Mammary epithelial cell (primary cell): ENCODE data around the gene DNAJB13.

ENCODE experiments used
- EZH2 ChIP-seq: IDR thresholded peaks from 2 replicates; pipeline ENCODE4 v1.6.1; 2012; ENCODE audit warnings: low read length, inconsistent platforms, borderline replicate concordance
- TF ChIP-seq, protein P1 (sequence below), 2 donors: IDR thresholded peaks in 1 of 2; conservative IDR thresholded peaks in 1 of 2; 2 replicates each; pipeline ENCODE4 v1.5.1; 2011 to 2012; ENCODE audit warnings: inconsistent platforms in 2 of 2, low read length in 2 of 2, mild to moderate bottlenecking in 2 of 2, control low read depth in 1 of 2, low read depth in 1 of 2; ENCODE audit not compliant: insufficient read depth in 1 of 2; ENCODE audit errors: extremely low read depth in 1 of 2

DNA sequence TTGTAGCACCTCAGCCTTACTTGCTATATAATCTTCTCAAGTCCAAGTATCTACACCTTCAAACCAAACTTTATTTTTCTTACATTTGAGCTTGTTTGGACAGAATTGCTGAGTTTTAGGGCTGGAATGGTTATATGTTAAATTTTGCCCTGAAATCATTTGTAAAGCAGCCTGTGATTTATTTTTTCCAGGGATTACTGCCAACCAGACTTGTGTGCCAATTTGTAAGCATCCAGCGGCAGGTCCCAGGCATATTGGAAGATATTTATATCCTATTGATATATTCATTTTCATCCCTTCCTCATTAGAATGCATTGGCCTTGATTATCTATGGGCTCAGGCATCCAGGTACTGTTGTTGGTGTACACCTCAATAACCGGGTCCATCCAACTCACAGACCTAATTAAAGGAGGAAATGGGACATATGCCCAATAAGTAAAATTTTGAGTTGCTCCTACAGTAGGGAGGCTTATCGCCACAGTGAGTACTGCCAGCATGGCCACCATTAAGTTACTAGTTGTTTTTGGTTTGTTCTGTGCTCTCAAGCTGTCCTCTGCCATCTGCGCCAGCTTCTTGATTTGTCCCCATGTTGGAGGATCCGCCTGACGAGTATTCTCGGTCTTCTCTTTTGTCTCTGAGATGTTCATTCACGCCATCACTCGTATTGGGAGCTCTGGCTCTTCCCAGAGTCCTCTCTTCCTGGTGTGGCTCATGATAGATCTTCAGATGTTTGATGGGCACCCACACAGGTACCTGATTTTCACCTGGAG is 9.8 kb upstream of the DNAJB13 start:
- TF ChIP-seq, protein P1, sequence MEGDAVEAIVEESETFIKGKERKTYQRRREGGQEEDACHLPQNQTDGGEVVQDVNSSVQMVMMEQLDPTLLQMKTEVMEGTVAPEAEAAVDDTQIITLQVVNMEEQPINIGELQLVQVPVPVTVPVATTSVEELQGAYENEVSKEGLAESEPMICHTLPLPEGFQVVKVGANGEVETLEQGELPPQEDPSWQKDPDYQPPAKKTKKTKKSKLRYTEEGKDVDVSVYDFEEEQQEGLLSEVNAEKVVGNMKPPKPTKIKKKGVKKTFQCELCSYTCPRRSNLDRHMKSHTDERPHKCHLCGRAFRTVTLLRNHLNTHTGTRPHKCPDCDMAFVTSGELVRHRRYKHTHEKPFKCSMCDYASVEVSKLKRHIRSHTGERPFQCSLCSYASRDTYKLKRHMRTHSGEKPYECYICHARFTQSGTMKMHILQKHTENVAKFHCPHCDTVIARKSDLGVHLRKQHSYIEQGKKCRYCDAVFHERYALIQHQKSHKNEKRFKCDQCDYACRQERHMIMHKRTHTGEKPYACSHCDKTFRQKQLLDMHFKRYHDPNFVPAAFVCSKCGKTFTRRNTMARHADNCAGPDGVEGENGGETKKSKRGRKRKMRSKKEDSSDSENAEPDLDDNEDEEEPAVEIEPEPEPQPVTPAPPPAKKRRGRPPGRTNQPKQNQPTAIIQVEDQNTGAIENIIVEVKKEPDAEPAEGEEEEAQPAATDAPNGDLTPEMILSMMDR (conservative IDR thresholded peaks at IDR 0.05 in 1 of 2, IDR thresholded peaks at IDR 0.05 in 1 of 2; ENCODE audit: extremely low read depth in 1 of 2, insufficient read depth in 1 of 2, low read depth in 1 of 2, low read length in 2 of 2), result no peak
- TF ChIP-seq EZH2, result no peak
